ENCODE data around the gene SDC1.

GRCh38 chr2:20264629-20265028 is 39.7 kb upstream of the SDC1 start:
- TF ChIP-seq CHD2 (IDR thresholded peaks at IDR 0.05; ENCODE audit: low read length, partially characterized antibody) (no peak), EP300 (IDR thresholded peaks at IDR 0.05; ENCODE audit: borderline replicate concordance in 1 of 2, low read depth in 1 of 2, low read length in 1 of 2) (no peak), CTCF (IDR thresholded peaks at IDR 0.05) (no peak), GABPA (IDR thresholded peaks at IDR 0.05; ENCODE audit: low read depth) (no peak), RAD21 (IDR thresholded peaks at IDR 0.05; ENCODE audit: low read length) (no peak), IRF3 (IDR thresholded peaks at IDR 0.05; ENCODE audit: low read depth, low read length) (no peak), MAX (IDR thresholded peaks at IDR 0.05; ENCODE audit: low read depth) (no peak), TAF1 (IDR thresholded peaks at IDR 0.05; ENCODE audit: borderline replicate concordance, low read depth, low read length) (no peak), PBX3 (IDR thresholded peaks at IDR 0.05) (no peak), RCOR1 (IDR thresholded peaks at IDR 0.05; ENCODE audit: low read length) (no peak), USF2 (IDR thresholded peaks at IDR 0.05; ENCODE audit: borderline replicate concordance, low read depth, low read length) (no peak), MEF2A (IDR thresholded peaks at IDR 0.05; ENCODE audit: borderline replicate concordance, low read depth) (no peak)
